GM18505 (cell line): ENCODE results near the gene ENO2.
A peak's percentile ranks its signal among the peaks of the same experiment; 100 is the strongest.

ENCODE experiments used
- ATAC-seq: cut with Tn5 transposase; IDR thresholded peaks from one replicate; pipeline ENCODE4 v1.9.1; 2021; ENCODE audit not compliant: unreplicated experiment
- POLR2A ChIP-seq: IDR thresholded peaks from 4 replicates; pipeline ENCODE4 v1.6.1; 2011; ENCODE audit warnings: borderline replicate concordance; ENCODE audit not compliant: insufficient read depth, insufficient read length; ENCODE audit errors: extremely low read depth

The ENO2 gene

GRCh38 chr12:6914947-6915788, 788 bp downstream of the ENO2 start:
- no peak for TF ChIP-seq POLR2A
- ATAC-seq = no peak

GRCh38 chr12:6915789-6916285, 1.5 kb downstream of the ENO2 start:
- no peak for ATAC-seq
- no peak for TF ChIP-seq POLR2A

GRCh38 chr12:6916426-6917200, 2.2 kb downstream of the ENO2 start:
- no peak for TF ChIP-seq POLR2A

GRCh38 chr12:6917491-6918231, 3.3 kb downstream of the ENO2 start:
- TF ChIP-seq POLR2A = no peak
- ATAC-seq = no peak

More at GRCh38 chr12:6916426-6917200, 2.2 kb downstream of the ENO2 start:
- no peak for ATAC-seq

GRCh38 chr12:6919588-6919987, 5.2 kb downstream of the ENO2 start:
- no peak for TF ChIP-seq POLR2A
- ATAC-seq = no peak

GRCh38 chr12:6921539-6921938, 7.2 kb downstream of the ENO2 start:
- no peak for TF ChIP-seq POLR2A
- ATAC-seq = no peak

- ATAC-seq = no peak
- TF ChIP-seq POLR2A = no peak
These were observed 7.9 kb downstream of the ENO2 start for GRCh38 chr12:6921996-6922946.

GRCh38 chr12:6923003-6923732, 8.8 kb downstream of the ENO2 start:
- no peak for TF ChIP-seq POLR2A

GRCh38 chr12:6923851-6924250, 9.5 kb downstream of the ENO2 start:
- TF ChIP-seq POLR2A = peak; percentile 2
- no peak for ATAC-seq

More at GRCh38 chr12:6923003-6923732, 8.8 kb downstream of the ENO2 start:
- ATAC-seq = no peak

GRCh38 chr12:6925239-6925539, 10.8 kb downstream of the ENO2 start:
- no peak for TF ChIP-seq POLR2A
- ATAC-seq = no peak

- no peak for ATAC-seq
These were observed 11.3 kb downstream of the ENO2 start for GRCh38 chr12:6925540-6926279.

More at GRCh38 chr12:6925540-6926279, 11.3 kb downstream of the ENO2 start:
- no peak for TF ChIP-seq POLR2A
